ENCODE data around the gene SMYD3. TPM values are rescaled to one million over a fixed set of nuclear protein-coding genes. Genes with fewer than 3 reads are reported as not detected.

Gene SMYD3
- total RNA-seq, 6 experiments from 2014 or later = 6.3 to 10.0 (median 6.6) TPM

DNA sequence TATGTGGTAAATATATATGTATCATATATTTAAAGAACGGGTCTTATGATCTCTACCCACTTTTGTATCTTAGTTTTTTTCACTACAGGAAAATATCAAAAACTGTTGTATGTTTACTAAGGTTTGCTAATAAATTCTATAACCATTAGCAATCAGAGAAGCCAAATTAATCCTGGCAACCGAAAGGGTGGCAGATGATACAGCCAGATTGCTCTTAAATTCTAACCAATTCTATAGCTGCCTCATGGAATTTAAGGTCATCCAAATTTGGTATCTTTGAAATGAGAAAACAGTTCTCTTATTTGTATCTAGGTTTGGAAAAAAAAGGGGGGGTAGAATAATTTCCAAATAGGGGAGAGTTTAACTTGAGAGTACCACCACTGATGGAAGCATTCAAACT, 591.2 kb downstream of the SMYD3 start:
- DNase-seq = no peak
- no peak overlapping the region for H3K27ac ChIP-seq
- no peaks in the 10 kb centered on the region for H3K9me3 ChIP-seq
- intact Hi-C loops (cut with DNase I) = no loop called here
- no peak overlapping the region for H3K4me3 ChIP-seq
- H3K27me3 ChIP-seq = no peaks in the 10 kb centered on the region
- WGBS (ENCODE audit: insufficient coverage, low coverage, low lambda C conversion rate, missing lambda C conversion rate) = 97% methylated on average over 2 of the region's 2 CpGs
- ATAC-seq = no peak
- H3K4me1 ChIP-seq = no peaks in the 10 kb centered on the region
- no peaks in the 10 kb centered on the region for H3K36me3 ChIP-seq
- TF ChIP-seq, protein P1, sequence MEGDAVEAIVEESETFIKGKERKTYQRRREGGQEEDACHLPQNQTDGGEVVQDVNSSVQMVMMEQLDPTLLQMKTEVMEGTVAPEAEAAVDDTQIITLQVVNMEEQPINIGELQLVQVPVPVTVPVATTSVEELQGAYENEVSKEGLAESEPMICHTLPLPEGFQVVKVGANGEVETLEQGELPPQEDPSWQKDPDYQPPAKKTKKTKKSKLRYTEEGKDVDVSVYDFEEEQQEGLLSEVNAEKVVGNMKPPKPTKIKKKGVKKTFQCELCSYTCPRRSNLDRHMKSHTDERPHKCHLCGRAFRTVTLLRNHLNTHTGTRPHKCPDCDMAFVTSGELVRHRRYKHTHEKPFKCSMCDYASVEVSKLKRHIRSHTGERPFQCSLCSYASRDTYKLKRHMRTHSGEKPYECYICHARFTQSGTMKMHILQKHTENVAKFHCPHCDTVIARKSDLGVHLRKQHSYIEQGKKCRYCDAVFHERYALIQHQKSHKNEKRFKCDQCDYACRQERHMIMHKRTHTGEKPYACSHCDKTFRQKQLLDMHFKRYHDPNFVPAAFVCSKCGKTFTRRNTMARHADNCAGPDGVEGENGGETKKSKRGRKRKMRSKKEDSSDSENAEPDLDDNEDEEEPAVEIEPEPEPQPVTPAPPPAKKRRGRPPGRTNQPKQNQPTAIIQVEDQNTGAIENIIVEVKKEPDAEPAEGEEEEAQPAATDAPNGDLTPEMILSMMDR (IDR thresholded peaks at IDR 0.05) = no peak
- TF ChIP-seq POLR2A (IDR thresholded peaks at IDR 0.05) = no peak

DNA sequence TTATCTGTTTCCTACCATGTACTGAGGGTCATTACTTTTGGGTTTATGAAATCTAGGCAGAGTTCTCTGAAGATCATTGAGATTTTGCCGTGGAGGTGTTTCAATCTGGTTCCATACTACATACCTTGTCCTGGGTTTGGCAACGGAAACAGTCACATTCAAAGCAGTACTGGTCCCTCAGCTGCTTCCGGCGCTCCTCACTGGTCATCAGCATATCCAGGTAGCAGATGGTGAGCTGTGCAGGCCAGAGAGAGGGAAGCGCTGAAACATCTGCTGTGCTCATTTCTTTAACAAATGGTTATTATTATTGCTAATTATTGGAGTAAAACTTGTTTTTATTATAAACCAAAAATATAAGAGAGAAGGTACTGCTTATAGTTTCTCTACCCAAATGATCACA, 591.7 kb downstream of the SMYD3 start:
- TF ChIP-seq, protein P1 (IDR thresholded peaks at IDR 0.05) = no peak
- no peak for TF ChIP-seq POLR2A (IDR thresholded peaks at IDR 0.05)
- ATAC-seq = no peak
- H3K36me3 ChIP-seq = no peaks in the 10 kb centered on the region
- no peaks in the 10 kb centered on the region for H3K27me3 ChIP-seq
- H3K4me3 ChIP-seq = no peak overlapping the region
- no peaks in the 10 kb centered on the region for H3K9me3 ChIP-seq
- WGBS (ENCODE audit: insufficient coverage, low coverage, low lambda C conversion rate, missing lambda C conversion rate) = 84% methylated on average over 5 of the region's 5 CpGs
- intact Hi-C loops (cut with DNase I) = no loop called here
- no peak for DNase-seq
- H3K27ac ChIP-seq = no peak overlapping the region
- H3K4me1 ChIP-seq = no peaks in the 10 kb centered on the region

DNA sequence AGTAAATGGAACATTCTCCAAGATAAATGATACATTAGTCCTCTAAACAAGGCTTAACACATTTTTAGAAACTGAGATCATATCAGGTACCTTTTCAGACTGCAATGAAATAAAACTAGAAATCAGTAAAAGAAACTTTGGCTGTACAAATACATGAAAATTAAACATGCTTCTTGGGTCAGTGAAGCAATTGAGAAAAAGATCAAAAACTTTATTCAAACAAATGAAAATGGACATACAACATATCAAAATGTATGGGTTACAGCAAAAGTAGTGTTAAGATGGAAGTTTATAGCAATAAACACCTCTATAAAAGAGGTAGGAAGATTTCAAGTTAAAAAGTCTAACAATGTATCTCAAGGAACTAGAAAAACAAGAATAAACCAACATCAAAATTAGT, 598.5 kb downstream of the SMYD3 start:
- Histone ChIP-seq H3K27me3 (no peaks in the 10 kb centered on the region), H3K4me3 (no peak overlapping the region), H3K4me1 (no peaks in the 10 kb centered on the region), H3K36me3 (no peaks in the 10 kb centered on the region), H3K9me3 (peaks cover 0 to 3% (median under 1%) of the 10 kb centered on the region in 4 donors), H3K27ac (no peak overlapping the region)
- DNase-seq = no peak
- TF ChIP-seq, protein P1 (IDR thresholded peaks at IDR 0.05) = no peak
- TF ChIP-seq POLR2A (IDR thresholded peaks at IDR 0.05) = no peak
- intact Hi-C loops (cut with DNase I) = no loop called here
- no peak for ATAC-seq

DNA sequence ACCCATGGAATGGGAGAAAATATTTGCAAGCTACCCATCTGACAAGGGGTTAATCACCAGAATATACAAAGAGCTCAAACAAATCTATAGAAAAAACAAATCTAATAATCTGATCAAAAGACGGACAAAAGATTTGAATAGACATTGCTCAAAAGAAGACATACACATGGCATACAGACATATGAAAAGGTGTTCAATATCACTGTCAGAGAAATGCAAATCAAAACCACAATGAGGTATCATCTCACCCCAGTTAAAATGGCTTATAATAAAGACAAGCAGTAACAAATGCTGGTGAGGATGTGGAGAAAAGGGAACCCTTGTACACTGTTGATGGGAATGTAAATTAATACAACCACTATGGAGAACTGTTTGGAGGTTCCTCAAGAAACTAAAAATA, 600.9 kb downstream of the SMYD3 start:
- WGBS (ENCODE audit: insufficient coverage, low coverage, low lambda C conversion rate, missing lambda C conversion rate) = 83% methylated on average over 1 of the region's 1 CpG
- no peaks in the 10 kb centered on the region for H3K36me3 ChIP-seq
- no peaks in the 10 kb centered on the region for H3K27me3 ChIP-seq
- intact Hi-C loops (cut with DNase I) = no loop called here
- H3K4me3 ChIP-seq = no peak overlapping the region
- peaks cover 0 to 3% (median under 1%) of the 10 kb centered on the region in 4 donors for H3K9me3 ChIP-seq
- DNase-seq (no peak), ATAC-seq (no peak)
- H3K4me1 ChIP-seq = no peaks in the 10 kb centered on the region
- TF ChIP-seq, protein P1 (IDR thresholded peaks at IDR 0.05) = no peak
- no peak for TF ChIP-seq POLR2A (IDR thresholded peaks at IDR 0.05)
- no peak overlapping the region for H3K27ac ChIP-seq

DNA sequence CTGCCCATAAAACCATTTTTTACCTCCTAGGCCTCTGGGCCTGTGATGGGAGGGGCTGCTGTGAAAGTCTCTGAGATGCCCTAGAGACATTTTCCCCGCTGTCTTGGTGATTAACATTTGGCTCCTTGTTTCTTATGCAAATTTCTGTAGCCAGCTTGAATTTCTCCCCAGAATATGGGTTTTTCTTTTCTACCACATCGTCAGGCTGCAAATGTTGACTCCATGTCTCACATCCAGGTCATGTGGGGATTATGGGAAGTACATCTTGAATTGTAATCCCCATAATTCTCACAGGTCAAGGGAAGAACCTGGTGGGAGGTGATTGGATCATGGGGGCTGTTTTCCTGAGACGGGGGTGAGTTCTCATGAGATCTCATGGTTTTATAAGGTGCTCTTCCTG, 603.2 kb downstream of the SMYD3 start:
- Histone ChIP-seq H3K9me3 (peaks cover 0 to 3% (median 0%) of the 10 kb centered on the region in 4 donors), H3K4me3 (no peak overlapping the region), H3K27ac (no peak overlapping the region), H3K36me3 (no peaks in the 10 kb centered on the region), H3K27me3 (no peaks in the 10 kb centered on the region), H3K4me1 (peaks cover 0 to 5% (median 0%) of the 10 kb centered on the region in 4 donors)
- DNase-seq = no peak
- no peak for ATAC-seq
- no peak for TF ChIP-seq POLR2A (IDR thresholded peaks at IDR 0.05)
- TF ChIP-seq, protein P1 (IDR thresholded peaks at IDR 0.05) = no peak
- intact Hi-C loops (cut with DNase I) = no loop called here
- WGBS (ENCODE audit: insufficient coverage, low coverage, low lambda C conversion rate, missing lambda C conversion rate) = 100% methylated on average over 2 of the region's 3 CpGs
